Neural cell (in vitro differentiated cells): ENCODE measurements around the gene PROC. TPM values are rescaled to one million over a fixed set of nuclear protein-coding genes. Genes with fewer than 3 reads are reported as not detected.

Experiments
- H2AFZ ChIP-seq: fragments of 200-600, 300-800 bp; sonication (generic), shearing (Covaris generic); 2 replicates; pipeline ENCODE4 v1.6.0; 2014; ENCODE audit warnings: low read depth, mild to moderate bottlenecking, antibody characterized with exemption, low read length, moderate library complexity
- H3F3A ChIP-seq: fragments of 200-600 bp; shearing (Covaris generic); 2 replicates; pipeline ENCODE4 v1.6.1; 2016; ENCODE audit warnings: mild to moderate bottlenecking, moderate library complexity, mixed read lengths, antibody characterized with exemption, low read length; ENCODE audit not compliant: insufficient read depth, poor library complexity, severe bottlenecking
- H3K27ac ChIP-seq: fragments of 200-600, 300-800 bp; sonication (generic), shearing (Covaris generic); 2 replicates; pipeline ENCODE4 v1.5.1; 2014; ENCODE audit warnings: mild to moderate bottlenecking, low read length, moderate library complexity
- H3K27me3 ChIP-seq: fragments of 300-800, 200-600 bp; sonication (generic), shearing (Covaris generic); 2 replicates; pipeline ENCODE4 v1.6.0; 2014; ENCODE audit warnings: mild to moderate bottlenecking, low read depth, low read length, moderate library complexity; ENCODE audit not compliant: insufficient read depth
- H3K36me3 ChIP-seq: fragments of 300-800, 200-600 bp; sonication (generic), shearing (Covaris generic); 2 replicates; pipeline ENCODE4 v1.5.1; 2014; ENCODE audit warnings: mild to moderate bottlenecking, antibody characterized with exemption, low read length, moderate library complexity; ENCODE audit not compliant: insufficient read depth
- H3K4me2 ChIP-seq: fragments of 300-800, 200-600 bp; sonication (generic), shearing (Covaris generic); 2 replicates; pipeline ENCODE4 v1.6.0; 2014; ENCODE audit warnings: mild to moderate bottlenecking, low read length
- H3K4me3 ChIP-seq: fragments of 300-800, 200-600 bp; sonication (generic), shearing (Covaris generic); 2 replicates; pipeline ENCODE4 v1.5.1; 2014; ENCODE audit warnings: mild to moderate bottlenecking, low read length, moderate library complexity
- H3K79me2 ChIP-seq: fragments of 200-600 bp; shearing (Covaris generic); replicated peaks from 2 replicates; pipeline ENCODE4 v1.6.0; 2014; ENCODE audit warnings: mild to moderate bottlenecking, low read length, moderate library complexity; ENCODE audit not compliant: insufficient read depth
- H3K9ac ChIP-seq: fragments of 300-800, 200-600 bp; sonication (generic), shearing (Covaris generic); 2 replicates; pipeline ENCODE4 v1.6.1; 2016; ENCODE audit warnings: mild to moderate bottlenecking, low read length, mixed read lengths
- H3K9me2 ChIP-seq: fragments of 200-600 bp; shearing (Covaris generic); 2 replicates; pipeline ENCODE4 v1.6.1; 2016; ENCODE audit warnings: mild to moderate bottlenecking, low read length, mixed read lengths; ENCODE audit not compliant: insufficient read depth
- H3K9me3 ChIP-seq: fragments of 200-600, 300-800 bp; sonication (generic), shearing (Covaris generic); 2 replicates; pipeline ENCODE4 v1.6.1; 2016; ENCODE audit warnings: mild to moderate bottlenecking, mixed run types, low read length, moderate library complexity, mixed read lengths
- H4K20me1 ChIP-seq: fragments of 200-600 bp; shearing (Covaris generic); 2 replicates; pipeline ENCODE4 v1.6.1; 2016; ENCODE audit warnings: mild to moderate bottlenecking, mixed run types; ENCODE audit not compliant: insufficient read depth
- EP300 ChIP-seq: fragments of 450-650 bp; conservative IDR thresholded peaks from 2 replicates; pipeline ENCODE4 v1.6.1; 2014; ENCODE audit warnings: antibody characterized with exemption, mild to moderate bottlenecking, moderate library complexity; ENCODE audit not compliant: poor library complexity, severe bottlenecking
- EZH2 ChIP-seq: fragments of 200-600, 300-800 bp; shearing (Covaris generic), sonication (generic); IDR thresholded peaks from 2 replicates; pipeline ENCODE4 v1.6.1; 2014; ENCODE audit warnings: antibody characterized with exemption, low read length, borderline replicate concordance, mild to moderate bottlenecking; ENCODE audit not compliant: insufficient read depth, poor library complexity, severe bottlenecking
- MXI1 ChIP-seq: fragments of 450-650 bp; conservative IDR thresholded peaks from 2 replicates; pipeline ENCODE4 v1.6.1; 2014; ENCODE audit warnings: antibody characterized with exemption, mild to moderate bottlenecking; ENCODE audit not compliant: poor library complexity, severe bottlenecking
- POLR2AphosphoS5 ChIP-seq: IDR thresholded peaks from 2 replicates; pipeline ENCODE4 v1.6.1; 2012
- RAD21 ChIP-seq: fragments of 450-650 bp; conservative IDR thresholded peaks from 2 replicates; pipeline ENCODE4 v1.6.1; 2014; ENCODE audit warnings: antibody characterized with exemption, mild to moderate bottlenecking, moderate library complexity
- SMC3 ChIP-seq: fragments of 450-650 bp; conservative IDR thresholded peaks from 2 replicates; pipeline ENCODE4 v1.6.1; 2014; ENCODE audit warnings: antibody characterized with exemption, mild to moderate bottlenecking, moderate library complexity; ENCODE audit not compliant: poor library complexity
- TAF1 ChIP-seq: IDR thresholded peaks from 2 replicates; pipeline ENCODE4 v1.6.1; 2012; ENCODE audit warnings: low read depth
- polyA plus RNA-seq: library from polyadenylated mRNA; depleted of rRNA; stranded (reverse); fragments of >200 nt; gene quantifications from 2 replicates; pipeline ENCODE4 v1.2.3, GENCODE V29; 2014
- TF ChIP-seq, protein P1 (sequence below): IDR thresholded peaks from 2 replicates; pipeline ENCODE4 v1.6.1; 2012; ENCODE audit warnings: borderline replicate concordance
- TF ChIP-seq, protein P2 (sequence below): fragments of 450-650 bp; IDR thresholded peaks from 2 replicates; pipeline ENCODE4 v1.5.1; 2014; ENCODE audit warnings: antibody characterized with exemption, mild to moderate bottlenecking, moderate library complexity; ENCODE audit not compliant: poor library complexity, severe bottlenecking

The PROC gene
- polyA plus RNA-seq, 1 donor from 2014 or later: 0.33 TPM

DNA sequence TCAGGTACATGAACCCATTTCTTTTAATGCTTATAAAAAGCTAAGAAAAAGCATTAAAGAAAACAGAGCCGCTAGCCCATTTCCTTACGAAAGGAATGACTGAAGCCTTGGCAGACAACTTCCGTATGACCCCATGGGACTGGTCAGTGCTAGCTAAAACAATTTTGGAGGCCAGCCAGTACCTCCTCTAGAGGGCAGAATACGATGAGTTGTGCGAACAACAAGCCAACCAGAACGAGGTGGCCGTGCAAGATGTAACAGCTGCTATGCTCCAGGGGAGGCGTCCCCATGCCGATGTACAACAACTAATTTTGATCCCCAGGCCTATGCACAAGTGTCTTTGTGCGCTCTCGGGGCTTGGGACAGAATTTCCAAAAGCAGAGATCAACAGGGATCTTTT lies 47.2 kb upstream of the PROC start:
- no peak for TF ChIP-seq SMC3
- no peak for TF ChIP-seq RAD21
- TF ChIP-seq EP300: no peak
- no peak for TF ChIP-seq TAF1
- TF ChIP-seq, protein P1, sequence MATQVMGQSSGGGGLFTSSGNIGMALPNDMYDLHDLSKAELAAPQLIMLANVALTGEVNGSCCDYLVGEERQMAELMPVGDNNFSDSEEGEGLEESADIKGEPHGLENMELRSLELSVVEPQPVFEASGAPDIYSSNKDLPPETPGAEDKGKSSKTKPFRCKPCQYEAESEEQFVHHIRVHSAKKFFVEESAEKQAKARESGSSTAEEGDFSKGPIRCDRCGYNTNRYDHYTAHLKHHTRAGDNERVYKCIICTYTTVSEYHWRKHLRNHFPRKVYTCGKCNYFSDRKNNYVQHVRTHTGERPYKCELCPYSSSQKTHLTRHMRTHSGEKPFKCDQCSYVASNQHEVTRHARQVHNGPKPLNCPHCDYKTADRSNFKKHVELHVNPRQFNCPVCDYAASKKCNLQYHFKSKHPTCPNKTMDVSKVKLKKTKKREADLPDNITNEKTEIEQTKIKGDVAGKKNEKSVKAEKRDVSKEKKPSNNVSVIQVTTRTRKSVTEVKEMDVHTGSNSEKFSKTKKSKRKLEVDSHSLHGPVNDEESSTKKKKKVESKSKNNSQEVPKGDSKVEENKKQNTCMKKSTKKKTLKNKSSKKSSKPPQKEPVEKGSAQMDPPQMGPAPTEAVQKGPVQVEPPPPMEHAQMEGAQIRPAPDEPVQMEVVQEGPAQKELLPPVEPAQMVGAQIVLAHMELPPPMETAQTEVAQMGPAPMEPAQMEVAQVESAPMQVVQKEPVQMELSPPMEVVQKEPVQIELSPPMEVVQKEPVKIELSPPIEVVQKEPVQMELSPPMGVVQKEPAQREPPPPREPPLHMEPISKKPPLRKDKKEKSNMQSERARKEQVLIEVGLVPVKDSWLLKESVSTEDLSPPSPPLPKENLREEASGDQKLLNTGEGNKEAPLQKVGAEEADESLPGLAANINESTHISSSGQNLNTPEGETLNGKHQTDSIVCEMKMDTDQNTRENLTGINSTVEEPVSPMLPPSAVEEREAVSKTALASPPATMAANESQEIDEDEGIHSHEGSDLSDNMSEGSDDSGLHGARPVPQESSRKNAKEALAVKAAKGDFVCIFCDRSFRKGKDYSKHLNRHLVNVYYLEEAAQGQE: no peak
- TF ChIP-seq, protein P2, sequence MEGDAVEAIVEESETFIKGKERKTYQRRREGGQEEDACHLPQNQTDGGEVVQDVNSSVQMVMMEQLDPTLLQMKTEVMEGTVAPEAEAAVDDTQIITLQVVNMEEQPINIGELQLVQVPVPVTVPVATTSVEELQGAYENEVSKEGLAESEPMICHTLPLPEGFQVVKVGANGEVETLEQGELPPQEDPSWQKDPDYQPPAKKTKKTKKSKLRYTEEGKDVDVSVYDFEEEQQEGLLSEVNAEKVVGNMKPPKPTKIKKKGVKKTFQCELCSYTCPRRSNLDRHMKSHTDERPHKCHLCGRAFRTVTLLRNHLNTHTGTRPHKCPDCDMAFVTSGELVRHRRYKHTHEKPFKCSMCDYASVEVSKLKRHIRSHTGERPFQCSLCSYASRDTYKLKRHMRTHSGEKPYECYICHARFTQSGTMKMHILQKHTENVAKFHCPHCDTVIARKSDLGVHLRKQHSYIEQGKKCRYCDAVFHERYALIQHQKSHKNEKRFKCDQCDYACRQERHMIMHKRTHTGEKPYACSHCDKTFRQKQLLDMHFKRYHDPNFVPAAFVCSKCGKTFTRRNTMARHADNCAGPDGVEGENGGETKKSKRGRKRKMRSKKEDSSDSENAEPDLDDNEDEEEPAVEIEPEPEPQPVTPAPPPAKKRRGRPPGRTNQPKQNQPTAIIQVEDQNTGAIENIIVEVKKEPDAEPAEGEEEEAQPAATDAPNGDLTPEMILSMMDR: no peak
- Histone ChIP-seq H3K79me2 (peaks cover 40% of the 10 kb centered on the region), H3K9ac (no peak overlapping the region), H3K4me3 (no peak overlapping the region), H3K27me3 (no peaks in the 10 kb centered on the region), H3K9me3 (no peaks in the 10 kb centered on the region), H3K27ac (no peak overlapping the region), H3F3A (no peaks in the 10 kb centered on the region), H3K9me2 (no peaks in the 10 kb centered on the region), H3K36me3 (no peaks in the 10 kb centered on the region), H2AFZ (no peak overlapping the region), H3K4me2 (no peak overlapping the region), H4K20me1 (no peaks in the 10 kb centered on the region)

DNA sequence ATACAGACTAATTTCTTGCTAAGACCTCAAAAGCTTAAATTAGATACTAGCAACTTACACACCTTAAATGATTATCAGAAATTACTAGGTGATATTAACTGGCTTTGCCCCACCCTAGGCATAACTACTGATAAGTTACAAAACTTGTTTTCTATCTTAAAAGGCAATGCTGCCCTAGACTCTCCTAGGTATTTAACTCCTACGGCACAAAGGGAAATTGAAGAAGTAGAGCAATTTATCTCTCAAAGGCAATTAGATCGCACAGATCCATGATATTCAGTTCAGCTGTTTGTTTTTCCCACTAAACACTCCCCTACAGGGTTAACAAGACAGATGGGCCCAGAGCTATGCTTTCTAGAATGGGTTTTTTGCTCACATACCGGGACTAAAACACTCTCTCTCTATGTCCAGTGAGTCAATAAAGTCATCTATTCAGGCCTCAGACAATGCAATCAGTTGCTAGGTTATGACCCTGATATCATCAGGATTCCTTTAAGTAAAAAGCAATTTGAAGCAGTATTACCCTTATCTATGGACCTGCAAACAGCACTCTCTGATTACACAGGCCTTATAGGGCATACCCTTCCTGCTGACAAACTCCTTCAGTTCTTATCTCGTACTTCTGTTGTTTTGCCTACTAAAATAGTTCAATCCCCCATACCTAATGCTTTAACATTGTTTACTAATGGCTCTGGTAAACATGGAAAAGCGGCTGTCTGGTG lies 44.7 kb upstream of the PROC start:
- H3K27ac ChIP-seq: no peak overlapping the region
- H4K20me1 ChIP-seq: no peaks in the 10 kb centered on the region
- TF ChIP-seq TAF1 (no peak), POLR2AphosphoS5 (no peak), SMC3 (no peak), EZH2 (no peak), RAD21 (no peak), EP300 (no peak), MXI1 (no peak)
- TF ChIP-seq, protein P2: no peak
- TF ChIP-seq, protein P1: no peak
- H2AFZ ChIP-seq: no peak overlapping the region
- no peak overlapping the region for H3K9ac ChIP-seq
- H3K9me3 ChIP-seq: no peaks in the 10 kb centered on the region
- peaks cover 55% of the 10 kb centered on the region for H3K79me2 ChIP-seq
- H3K36me3 ChIP-seq: no peaks in the 10 kb centered on the region
- H3K4me3 ChIP-seq: no peak overlapping the region
- H3K27me3 ChIP-seq: no peaks in the 10 kb centered on the region
- H3K4me2 ChIP-seq: no peak overlapping the region
- no peaks in the 10 kb centered on the region for H3K9me2 ChIP-seq
- no peaks in the 10 kb centered on the region for H3F3A ChIP-seq
